OCI-LY7 (cell line): ENCODE data around the gene WNT3A.

ENCODE experiments used
- EZH2phosphoT487 ChIP-seq: fragments of 200-600 bp; sonication (generic); IDR thresholded peaks from 2 replicates; pipeline ENCODE4 v1.6.1; 2018; ENCODE audit warnings: low read depth, borderline replicate concordance, mild to moderate bottlenecking, mixed run types, antibody characterized with exemption, low read length, moderate library complexity, mixed read lengths
- TF ChIP-seq, protein P1 (sequence below): fragments of 200-600 bp; sonication (generic); conservative IDR thresholded peaks from 2 replicates; pipeline ENCODE4 v1.5.1; 2014; ENCODE audit warnings: mild to moderate bottlenecking, antibody characterized with exemption, low read length, moderate library complexity, mixed read lengths

DNA sequence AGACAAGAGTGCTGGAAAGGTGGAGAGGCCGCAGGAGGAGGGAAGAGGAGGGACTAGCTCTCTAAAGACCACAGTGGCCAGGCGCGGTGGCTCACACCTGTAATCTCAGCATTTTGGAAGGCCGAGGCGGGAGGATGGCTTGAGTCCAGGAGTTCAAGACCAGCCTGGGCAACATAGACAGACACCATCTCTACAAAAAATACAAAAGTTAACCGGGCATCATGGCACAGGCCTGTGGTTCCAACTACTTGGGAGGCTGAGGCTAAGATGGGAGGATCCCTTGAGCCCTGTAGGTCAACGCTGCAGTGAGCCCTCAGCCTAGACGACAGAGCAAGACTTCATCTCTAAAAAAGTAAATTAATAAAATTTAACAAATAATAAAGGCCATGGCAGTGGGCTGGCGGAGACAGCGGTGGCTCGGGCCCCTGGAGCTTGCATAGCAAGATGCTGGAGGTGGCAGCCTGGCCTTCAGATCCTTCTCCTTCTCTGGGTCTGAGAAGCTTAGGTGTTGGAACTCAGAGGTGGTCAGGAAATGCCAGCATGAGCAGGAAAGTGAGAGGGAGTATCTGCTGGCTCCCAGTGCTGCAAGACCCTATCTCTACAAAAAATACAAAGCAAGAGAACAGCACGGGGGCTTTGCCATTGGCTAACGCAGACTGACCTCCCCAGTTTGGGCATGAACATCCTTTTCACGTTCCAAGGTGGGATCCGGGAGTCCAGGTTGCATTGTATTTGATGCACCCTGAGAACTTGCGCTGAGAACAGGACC, 10.7 kb downstream of the WNT3A start:
- TF ChIP-seq, protein P1, sequence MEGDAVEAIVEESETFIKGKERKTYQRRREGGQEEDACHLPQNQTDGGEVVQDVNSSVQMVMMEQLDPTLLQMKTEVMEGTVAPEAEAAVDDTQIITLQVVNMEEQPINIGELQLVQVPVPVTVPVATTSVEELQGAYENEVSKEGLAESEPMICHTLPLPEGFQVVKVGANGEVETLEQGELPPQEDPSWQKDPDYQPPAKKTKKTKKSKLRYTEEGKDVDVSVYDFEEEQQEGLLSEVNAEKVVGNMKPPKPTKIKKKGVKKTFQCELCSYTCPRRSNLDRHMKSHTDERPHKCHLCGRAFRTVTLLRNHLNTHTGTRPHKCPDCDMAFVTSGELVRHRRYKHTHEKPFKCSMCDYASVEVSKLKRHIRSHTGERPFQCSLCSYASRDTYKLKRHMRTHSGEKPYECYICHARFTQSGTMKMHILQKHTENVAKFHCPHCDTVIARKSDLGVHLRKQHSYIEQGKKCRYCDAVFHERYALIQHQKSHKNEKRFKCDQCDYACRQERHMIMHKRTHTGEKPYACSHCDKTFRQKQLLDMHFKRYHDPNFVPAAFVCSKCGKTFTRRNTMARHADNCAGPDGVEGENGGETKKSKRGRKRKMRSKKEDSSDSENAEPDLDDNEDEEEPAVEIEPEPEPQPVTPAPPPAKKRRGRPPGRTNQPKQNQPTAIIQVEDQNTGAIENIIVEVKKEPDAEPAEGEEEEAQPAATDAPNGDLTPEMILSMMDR, result no peak
- no peak for TF ChIP-seq EZH2phosphoT487
